RCC 7860 (cell line): ENCODE measurements around the gene UBE2J1.
"Not testable (repeated sequence)": the region's sequence is repeated elsewhere in the genome, so short reads cannot be mapped to it uniquely, and the experiment has no call there.

Source experiments
- DNase-seq: peaks from one replicate; pipeline ENCODE4 v3.0.0-alpha.2; 2015; ENCODE audit warnings: low spot score
- FAIRE-seq: peaks from 2 replicates; lab custom pipeline; 2012; peaks lifted over from hg19 to GRCh38; lab: Jason Lieb, UNC

The UBE2J1 gene

GRCh38 chr6:89321131-89321970 lies 31.2 kb downstream of the UBE2J1 start:
- DNase-seq = peak; percentile 16
- no peak for FAIRE-seq

- DNase-seq = no peak
- FAIRE-seq = no peak
These were observed 32.4 kb downstream of the UBE2J1 start for GRCh38 chr6:89320012-89320559.

GRCh38 chr6:89317067-89317466 lies 35.5 kb downstream of the UBE2J1 start:
- DNase-seq (no peak), FAIRE-seq (no peak)

- FAIRE-seq = no peak
- DNase-seq = no peak
These were observed 37.2 kb downstream of the UBE2J1 start, which contains the start of gene GABRR2 for GRCh38 chr6:89315249-89315885. Gene GABRR2 (minus strand): TSS chr6:89315299. CDS start chr6:89315165, 134 bp downstream.

- DNase-seq (no peak), FAIRE-seq (no peak)
These were observed 37.8 kb downstream of the UBE2J1 start for GRCh38 chr6:89314692-89315091.

GRCh38 chr6:89313006-89313405 lies 39.5 kb downstream of the UBE2J1 start:
- DNase-seq (no peak), FAIRE-seq (no peak)

GRCh38 chr6:89311853-89312531 lies 40.5 kb downstream of the UBE2J1 start:
- FAIRE-seq (no peak), DNase-seq (no peak)

- no peak for DNase-seq
- FAIRE-seq = no peak
These were observed 41.0 kb downstream of the UBE2J1 start for GRCh38 chr6:89311530-89311852.

GRCh38 chr6:89310929-89311328 lies 41.6 kb downstream of the UBE2J1 start:
- DNase-seq (no peak), FAIRE-seq (no peak)

- no peak for DNase-seq
These were observed 43.8 kb downstream of the UBE2J1 start for GRCh38 chr6:89308525-89309395.

GRCh38 chr6:89304517-89304916 lies 48.0 kb downstream of the UBE2J1 start:
- not testable (repeated sequence) for DNase-seq, FAIRE-seq

More at GRCh38 chr6:89308525-89309395, 43.8 kb downstream of the UBE2J1 start:
- no peak for FAIRE-seq

- DNase-seq = no peak
These were observed 49.6 kb downstream of the UBE2J1 start for GRCh38 chr6:89302936-89303335.

GRCh38 chr6:89302195-89302770 lies 50.2 kb downstream of the UBE2J1 start:
- no peak for FAIRE-seq
- DNase-seq = no peak

More at GRCh38 chr6:89302936-89303335, 49.6 kb downstream of the UBE2J1 start:
- FAIRE-seq = no peak

- FAIRE-seq (no peak), DNase-seq (no peak)
These were observed 50.8 kb downstream of the UBE2J1 start for GRCh38 chr6:89301586-89302194.

- no peak for DNase-seq
- FAIRE-seq = no peak
These were observed 53.1 kb downstream of the UBE2J1 start for GRCh38 chr6:89299466-89299850.

- FAIRE-seq = no peak
- no peak for DNase-seq
These were observed 53.6 kb downstream of the UBE2J1 start for GRCh38 chr6:89298680-89299465.

GRCh38 chr6:89297695-89298351 lies 54.7 kb downstream of the UBE2J1 start:
- FAIRE-seq = peak; percentile 86
- peak; percentile 77 for DNase-seq

- FAIRE-seq = no peak
- DNase-seq = no peak
These were observed 56.5 kb downstream of the UBE2J1 start for GRCh38 chr6:89295981-89296380.
